Stimulated activated memory B cell treated with anti-CD40 and anti-IgM and Interleukin-4, amounts not matched to agents 10 μg/mL and 1 μg/mL and 100 μg/mL, for 72 hours (primary cell): ENCODE results near the gene CD3E.

Experiments used
- ATAC-seq: fragments of 150-1000 bp; cut with Tn5 transposase; 2 replicates; pipeline ENCODE4 v1.10.0; 2021
- H3K27ac Mint-ChIP-seq: one replicate; pipeline ENCODE4 v1.8.0; 2022; ENCODE audit warnings: mild to moderate bottlenecking, mixed read lengths
- H3K27me3 Mint-ChIP-seq: one replicate; pipeline ENCODE4 v1.8.0; 2022; ENCODE audit warnings: mixed read lengths
- H3K36me3 Mint-ChIP-seq: one replicate; pipeline ENCODE4 v1.8.0; 2022; ENCODE audit warnings: mixed read lengths
- H3K4me1 Mint-ChIP-seq: one replicate; pipeline ENCODE4 v1.8.0; 2022; ENCODE audit warnings: mixed read lengths
- H3K4me3 Mint-ChIP-seq: one replicate; pipeline ENCODE4 v1.8.0; 2022; ENCODE audit warnings: mild to moderate bottlenecking, moderate library complexity, mixed read lengths
- H3K9me3 Mint-ChIP-seq: one replicate; pipeline ENCODE4 v1.8.0; 2022; ENCODE audit warnings: mixed read lengths

Gene CD3E

GRCh38 chr11:118304568-118305248 is at the start of gene CD3E:
Gene CD3E (plus strand): TSS chr11:118304730. CDS start chr11:118304953, 223 bp downstream.
- H3K27me3 Mint-ChIP-seq: peaks cover 20% of the 10 kb centered on the region
- no peak for ATAC-seq
- H3K27ac Mint-ChIP-seq: no peak within 1 kb of the TSS
- no peaks in the 10 kb centered on the region for H3K9me3 Mint-ChIP-seq
- H3K4me1 Mint-ChIP-seq: peaks cover 8% of the 10 kb centered on the region
- no peak within 1 kb of the TSS for H3K4me3 Mint-ChIP-seq
- no peaks in the 10 kb centered on the region for H3K36me3 Mint-ChIP-seq

GRCh38 chr11:118258410-118258809 is 46.1 kb upstream of the CD3E start:
- H3K27me3 Mint-ChIP-seq: peaks cover 50% of the 10 kb centered on the region
- peaks cover 6% of the 10 kb centered on the region for H3K4me1 Mint-ChIP-seq
- no peak overlapping the region for H3K27ac Mint-ChIP-seq
- no peak for ATAC-seq
- peaks cover 3% of the 10 kb centered on the region for H3K9me3 Mint-ChIP-seq
- no peak overlapping the region for H3K4me3 Mint-ChIP-seq
- peaks cover 19% of the 10 kb centered on the region for H3K36me3 Mint-ChIP-seq

GRCh38 chr11:118259138-118259537 is 45.4 kb upstream of the CD3E start:
- H3K27ac Mint-ChIP-seq: no peak overlapping the region

GRCh38 chr11:118260353-118260752 is 44.2 kb upstream of the CD3E start:
- Mint-ChIP-seq H3K27me3 (peaks cover 59% of the 10 kb centered on the region), H3K36me3 (peaks cover 9% of the 10 kb centered on the region), H3K9me3 (peaks cover 3% of the 10 kb centered on the region), H3K4me1 (peaks cover 14% of the 10 kb centered on the region), H3K27ac (no peak overlapping the region), H3K4me3 (no peak overlapping the region)
- ATAC-seq: no peak

More at GRCh38 chr11:118259138-118259537, 45.4 kb upstream of the CD3E start:
- H3K9me3 Mint-ChIP-seq: peaks cover 3% of the 10 kb centered on the region
- H3K4me3 Mint-ChIP-seq: no peak overlapping the region
- ATAC-seq: no peak
- peaks cover 19% of the 10 kb centered on the region for H3K36me3 Mint-ChIP-seq
- H3K27me3 Mint-ChIP-seq: peaks cover 57% of the 10 kb centered on the region
- H3K4me1 Mint-ChIP-seq: peaks cover 10% of the 10 kb centered on the region

- Mint-ChIP-seq H3K9me3 (peaks cover 3% of the 10 kb centered on the region), H3K27ac (no peak overlapping the region), H3K4me3 (no peak overlapping the region), H3K4me1 (peaks cover 14% of the 10 kb centered on the region), H3K27me3 (peaks cover 55% of the 10 kb centered on the region), H3K36me3 (no peaks in the 10 kb centered on the region)
- no peak for ATAC-seq
These were observed 41.4 kb upstream of the CD3E start for GRCh38 chr11:118263112-118263511.

GRCh38 chr11:118263695-118264568 is 40.6 kb upstream of the CD3E start, which contains the start of gene MPZL2:
Gene MPZL2 (minus strand): TSS chr11:118264297. CDS start chr11:118264153, 144 bp downstream.
- H3K9me3 Mint-ChIP-seq: no peaks in the 10 kb centered on the region
- no peaks in the 10 kb centered on the region for H3K36me3 Mint-ChIP-seq
- peaks cover 51% of the 10 kb centered on the region for H3K27me3 Mint-ChIP-seq
- peak; percentile 54 for ATAC-seq
- H3K27ac Mint-ChIP-seq: peak within 1 kb of the TSS; percentile 28
- H3K4me3 Mint-ChIP-seq: peak within 1 kb of the TSS; percentile 76
- H3K4me1 Mint-ChIP-seq: peaks cover 14% of the 10 kb centered on the region

GRCh38 chr11:118264569-118265465 is 39.7 kb upstream of the CD3E start:
- H3K27me3 Mint-ChIP-seq: peaks cover 50% of the 10 kb centered on the region
- peaks cover 14% of the 10 kb centered on the region for H3K4me1 Mint-ChIP-seq
- no peak for ATAC-seq
- no peak overlapping the region for H3K27ac Mint-ChIP-seq
- H3K4me3 Mint-ChIP-seq: peak overlapping the region; percentile 76
- no peaks in the 10 kb centered on the region for H3K36me3 Mint-ChIP-seq
- no peaks in the 10 kb centered on the region for H3K9me3 Mint-ChIP-seq

GRCh38 chr11:118265954-118266353 is 38.6 kb upstream of the CD3E start:
- ATAC-seq: no peak
- Mint-ChIP-seq H3K27ac (no peak overlapping the region), H3K9me3 (no peaks in the 10 kb centered on the region)

GRCh38 chr11:118267486-118267885 is 37.0 kb upstream of the CD3E start:
- no peak overlapping the region for H3K4me3 Mint-ChIP-seq
- H3K36me3 Mint-ChIP-seq: no peaks in the 10 kb centered on the region
- no peaks in the 10 kb centered on the region for H3K9me3 Mint-ChIP-seq
- peaks cover 56% of the 10 kb centered on the region for H3K27me3 Mint-ChIP-seq
- ATAC-seq: no peak
- H3K27ac Mint-ChIP-seq: no peak overlapping the region
- peaks cover 10% of the 10 kb centered on the region for H3K4me1 Mint-ChIP-seq

More at GRCh38 chr11:118265954-118266353, 38.6 kb upstream of the CD3E start:
- Mint-ChIP-seq H3K36me3 (no peaks in the 10 kb centered on the region), H3K4me1 (peaks cover 14% of the 10 kb centered on the region), H3K4me3 (no peak overlapping the region), H3K27me3 (peaks cover 56% of the 10 kb centered on the region)

GRCh38 chr11:118272001-118272400 is 32.5 kb upstream of the CD3E start:
- H3K9me3 Mint-ChIP-seq: no peaks in the 10 kb centered on the region
- no peak overlapping the region for H3K4me3 Mint-ChIP-seq
- no peaks in the 10 kb centered on the region for H3K4me1 Mint-ChIP-seq
- H3K27me3 Mint-ChIP-seq: peaks cover 43% of the 10 kb centered on the region
- no peak overlapping the region for H3K27ac Mint-ChIP-seq
- H3K36me3 Mint-ChIP-seq: no peaks in the 10 kb centered on the region
- ATAC-seq: no peak

- H3K4me3 Mint-ChIP-seq: no peak overlapping the region
- no peaks in the 10 kb centered on the region for H3K4me1 Mint-ChIP-seq
- H3K27me3 Mint-ChIP-seq: peaks cover 43% of the 10 kb centered on the region
- no peaks in the 10 kb centered on the region for H3K9me3 Mint-ChIP-seq
- ATAC-seq: no peak
- H3K36me3 Mint-ChIP-seq: no peaks in the 10 kb centered on the region
- H3K27ac Mint-ChIP-seq: no peak overlapping the region
These were observed 30.3 kb upstream of the CD3E start for GRCh38 chr11:118274186-118274585.

GRCh38 chr11:118275176-118275575 is 29.4 kb upstream of the CD3E start:
- no peaks in the 10 kb centered on the region for H3K36me3 Mint-ChIP-seq

GRCh38 chr11:118276422-118276821 is 28.1 kb upstream of the CD3E start:
- Mint-ChIP-seq H3K27me3 (peaks cover 27% of the 10 kb centered on the region), H3K9me3 (no peaks in the 10 kb centered on the region), H3K27ac (no peak overlapping the region), H3K4me1 (peaks cover 8% of the 10 kb centered on the region), H3K4me3 (no peak overlapping the region), H3K36me3 (no peaks in the 10 kb centered on the region)
- ATAC-seq: no peak

More at GRCh38 chr11:118275176-118275575, 29.4 kb upstream of the CD3E start:
- Mint-ChIP-seq H3K9me3 (no peaks in the 10 kb centered on the region), H3K27me3 (peaks cover 34% of the 10 kb centered on the region), H3K4me3 (no peak overlapping the region), H3K27ac (no peak overlapping the region), H3K4me1 (no peaks in the 10 kb centered on the region)
- no peak for ATAC-seq

GRCh38 chr11:118277312-118277711 is 27.2 kb upstream of the CD3E start:
- no peaks in the 10 kb centered on the region for H3K9me3 Mint-ChIP-seq
- H3K27ac Mint-ChIP-seq: no peak overlapping the region
- H3K4me3 Mint-ChIP-seq: no peak overlapping the region
- H3K27me3 Mint-ChIP-seq: peaks cover 20% of the 10 kb centered on the region
- H3K4me1 Mint-ChIP-seq: peaks cover 12% of the 10 kb centered on the region
- no peaks in the 10 kb centered on the region for H3K36me3 Mint-ChIP-seq
- peak; percentile 76 for ATAC-seq

GRCh38 chr11:118281284-118281683 is 23.2 kb upstream of the CD3E start:
- Mint-ChIP-seq H3K4me1 (peaks cover 12% of the 10 kb centered on the region), H3K27me3 (peaks cover under 1% of the 10 kb centered on the region), H3K27ac (no peak overlapping the region), H3K9me3 (no peaks in the 10 kb centered on the region), H3K36me3 (no peaks in the 10 kb centered on the region), H3K4me3 (no peak overlapping the region)
- ATAC-seq: no peak
